HG03097 (cell line): ENCODE results near the gene OLA1.

Experiments
- ATAC-seq: cut with Tn5 transposase; IDR thresholded peaks from one replicate; pipeline ENCODE4 v1.9.1; 2021; ENCODE audit not compliant: unreplicated experiment, low FRiP score

OLA1 gene

DNA sequence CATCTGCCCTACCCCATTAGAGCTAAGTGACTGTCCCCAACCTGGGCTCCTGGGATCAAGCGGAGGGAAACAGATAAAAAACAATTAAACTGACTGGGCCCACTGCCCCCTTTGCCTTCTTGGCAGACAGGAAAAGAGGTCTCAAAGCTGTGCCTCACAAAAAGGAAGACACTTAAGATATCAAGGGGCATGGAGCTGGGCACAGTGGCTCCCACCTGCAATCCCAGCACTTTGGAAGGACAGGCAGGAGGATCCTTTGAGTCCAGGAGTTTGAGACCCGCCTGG, 208.0 kb downstream of the OLA1 start:
- no peak for ATAC-seq

- peak; percentile 86 for ATAC-seq
Measured at GRCh38 chr2:174039551-174040416, 208.5 kb downstream of the OLA1 start.

GRCh38 chr2:174038462-174038861, 209.9 kb downstream of the OLA1 start:
- ATAC-seq: no peak

- ATAC-seq: no peak
Measured at GRCh38 chr2:174036825-174037224, 211.5 kb downstream of the OLA1 start.

GRCh38 chr2:174035981-174036742, 212.2 kb downstream of the OLA1 start:
- ATAC-seq: no peak

DNA sequence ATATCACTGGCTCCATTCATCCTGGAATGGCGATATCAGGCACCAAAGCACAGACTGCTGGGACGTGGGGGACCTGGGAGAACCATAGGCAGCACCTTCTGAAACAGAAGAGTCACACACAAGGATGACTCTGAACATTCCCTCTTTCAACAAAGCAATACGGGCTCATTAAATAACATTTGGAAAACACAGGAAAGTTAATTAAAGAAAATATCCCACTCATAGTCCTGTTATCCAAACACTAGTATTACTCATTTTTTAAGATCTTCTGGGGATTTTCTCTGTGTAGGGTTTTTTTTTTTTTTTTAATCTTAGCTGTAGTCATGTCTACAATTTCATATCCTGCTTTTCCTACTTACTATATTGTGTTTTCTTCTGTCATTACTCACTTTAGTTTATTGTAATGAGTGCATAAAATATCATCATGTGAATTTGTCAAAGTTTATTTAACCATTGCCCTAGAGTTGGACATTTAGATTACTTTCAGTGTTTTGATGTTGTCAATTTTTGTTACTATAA, 213.2 kb downstream of the OLA1 start:
- no peak for ATAC-seq

DNA sequence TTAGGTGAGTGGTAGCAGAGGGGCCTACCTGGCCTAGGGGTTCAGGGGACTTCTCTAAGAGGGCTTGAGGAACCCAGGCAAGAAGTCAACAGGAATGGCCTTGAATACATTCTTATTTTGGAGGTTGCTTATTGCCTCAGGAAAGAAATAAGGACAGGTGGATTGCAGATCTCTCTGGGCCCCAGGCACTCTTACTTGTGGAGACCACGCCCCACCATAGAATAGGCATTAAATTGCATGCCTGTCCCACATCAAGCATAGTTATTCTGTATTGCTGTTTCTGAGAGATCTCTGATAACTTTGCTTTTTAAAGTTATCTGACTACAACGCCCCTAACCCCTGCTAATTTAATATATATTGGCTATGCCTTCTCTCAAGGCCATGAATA, 215.2 kb downstream of the OLA1 start:
- no peak for ATAC-seq

DNA sequence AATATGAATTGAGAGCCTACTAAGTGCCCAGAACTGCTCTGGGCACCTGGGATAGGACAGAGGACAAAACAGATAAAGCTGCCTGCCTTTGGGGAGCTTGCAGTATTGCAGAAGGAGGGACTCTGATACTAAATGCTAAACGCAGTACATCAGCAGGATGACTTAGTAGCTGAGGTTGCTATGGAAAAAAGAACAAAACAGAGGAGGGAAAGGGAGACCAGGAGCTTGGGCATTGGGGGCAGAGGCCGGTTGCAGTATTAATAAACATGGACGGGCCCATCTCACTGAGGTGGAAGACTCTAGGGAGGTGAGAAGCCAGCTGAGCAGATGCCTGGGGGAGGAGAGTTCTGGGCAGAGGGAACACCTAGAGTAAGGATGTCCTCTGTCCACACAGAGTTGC, 217.1 kb downstream of the OLA1 start:
- no peak for ATAC-seq

DNA sequence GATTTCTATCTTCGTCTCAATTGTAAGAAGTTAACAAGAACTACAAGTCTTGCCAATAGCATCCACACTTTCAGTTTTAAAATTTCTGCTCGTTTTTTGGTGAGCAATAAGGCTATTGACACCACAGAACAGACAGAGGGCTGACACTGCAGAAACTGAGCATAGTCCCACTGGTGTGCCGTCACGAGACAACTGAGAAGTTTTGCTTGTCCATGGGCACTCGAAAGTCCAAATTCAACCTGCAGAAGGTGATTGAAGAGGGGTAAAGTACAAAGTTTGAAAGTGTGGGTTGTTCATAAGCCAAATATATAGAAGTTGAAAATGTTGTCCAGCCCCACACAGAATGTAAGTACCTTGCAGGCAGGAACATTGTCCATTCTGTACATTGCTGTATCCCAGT, 219.4 kb downstream of the OLA1 start:
- ATAC-seq: no peak

- no peak for ATAC-seq
Measured at GRCh38 chr2:174027956-174028355, 220.4 kb downstream of the OLA1 start.

DNA sequence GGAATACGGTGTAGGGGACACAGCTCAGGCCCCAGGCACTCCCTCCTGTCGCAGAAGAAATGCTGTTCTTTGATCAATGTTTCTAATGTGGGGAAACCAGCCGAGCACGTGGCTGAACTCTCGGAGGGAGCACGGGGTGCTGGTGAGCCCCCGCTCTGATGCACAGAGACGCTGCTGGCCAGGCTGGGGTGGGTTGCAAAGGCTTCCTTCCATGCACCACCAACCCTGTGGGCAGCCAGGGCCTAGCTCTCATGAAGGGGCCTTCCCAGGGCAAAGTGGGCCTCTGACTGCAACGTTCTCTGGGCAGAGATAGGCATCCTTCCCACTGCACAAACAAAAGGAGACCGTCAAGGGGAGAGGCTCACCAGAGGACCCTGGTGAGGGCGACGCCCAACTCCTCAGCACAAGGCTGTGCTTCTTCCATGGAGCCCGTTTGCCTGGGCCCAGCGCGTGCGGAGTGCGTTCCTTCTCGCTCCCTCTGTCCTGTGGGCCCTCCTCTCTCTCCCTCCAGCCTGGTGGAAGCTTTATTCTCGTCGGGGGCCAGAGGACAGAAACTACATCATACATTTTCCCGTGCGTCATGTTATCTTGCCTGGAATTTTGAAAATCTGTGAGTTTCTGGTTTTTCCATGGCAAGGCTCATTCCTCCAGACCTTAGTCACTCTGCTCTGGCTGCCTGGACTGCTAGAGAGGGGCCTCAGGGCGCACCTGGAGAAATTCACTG, 222.0 kb downstream of the OLA1 start:
- ATAC-seq: no peak

DNA sequence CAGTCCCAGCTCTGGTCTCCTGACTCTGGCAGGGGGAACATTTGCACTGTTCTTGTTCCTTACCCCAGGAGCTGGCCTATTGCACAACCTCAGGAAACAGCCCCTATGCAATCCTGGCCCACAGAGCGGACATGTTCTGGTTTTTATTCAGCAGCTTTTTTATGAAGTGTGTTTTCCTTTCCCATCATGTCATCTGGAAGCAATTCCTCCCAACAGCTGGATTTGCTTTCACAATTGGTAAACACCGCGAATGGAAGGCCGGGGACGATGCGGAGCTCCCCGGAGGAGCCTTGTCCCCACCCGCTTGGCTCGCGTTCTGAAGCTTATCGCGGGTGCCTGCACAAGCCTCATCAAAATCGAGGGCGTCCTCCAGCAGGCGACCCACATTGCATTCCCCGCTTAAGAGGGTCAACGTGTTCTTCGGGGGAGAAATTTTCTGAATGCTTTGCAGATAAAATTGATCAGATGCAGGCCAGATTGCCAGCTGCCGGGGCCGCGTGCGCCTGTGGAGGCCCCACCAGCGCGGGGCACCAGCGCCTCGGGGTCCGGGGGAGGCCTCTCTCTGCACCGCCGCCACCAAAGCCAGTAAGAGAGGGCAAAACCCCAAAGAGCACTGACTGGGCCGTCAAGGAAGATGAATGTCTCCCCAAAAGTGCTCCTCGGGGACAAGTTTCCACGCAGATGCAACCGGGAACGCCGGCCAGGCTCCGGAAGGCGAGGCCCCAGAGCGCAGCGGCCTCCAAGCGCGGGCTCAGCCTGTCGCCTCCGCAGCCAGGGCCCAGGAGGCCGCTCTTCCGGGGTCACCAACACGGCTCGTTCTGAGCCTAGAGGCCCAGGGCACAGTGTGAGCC, 222.8 kb downstream of the OLA1 start:
- ATAC-seq: no peak

GRCh38 chr2:174024524-174025270, 223.6 kb downstream of the OLA1 start:
- ATAC-seq: no peak

DNA sequence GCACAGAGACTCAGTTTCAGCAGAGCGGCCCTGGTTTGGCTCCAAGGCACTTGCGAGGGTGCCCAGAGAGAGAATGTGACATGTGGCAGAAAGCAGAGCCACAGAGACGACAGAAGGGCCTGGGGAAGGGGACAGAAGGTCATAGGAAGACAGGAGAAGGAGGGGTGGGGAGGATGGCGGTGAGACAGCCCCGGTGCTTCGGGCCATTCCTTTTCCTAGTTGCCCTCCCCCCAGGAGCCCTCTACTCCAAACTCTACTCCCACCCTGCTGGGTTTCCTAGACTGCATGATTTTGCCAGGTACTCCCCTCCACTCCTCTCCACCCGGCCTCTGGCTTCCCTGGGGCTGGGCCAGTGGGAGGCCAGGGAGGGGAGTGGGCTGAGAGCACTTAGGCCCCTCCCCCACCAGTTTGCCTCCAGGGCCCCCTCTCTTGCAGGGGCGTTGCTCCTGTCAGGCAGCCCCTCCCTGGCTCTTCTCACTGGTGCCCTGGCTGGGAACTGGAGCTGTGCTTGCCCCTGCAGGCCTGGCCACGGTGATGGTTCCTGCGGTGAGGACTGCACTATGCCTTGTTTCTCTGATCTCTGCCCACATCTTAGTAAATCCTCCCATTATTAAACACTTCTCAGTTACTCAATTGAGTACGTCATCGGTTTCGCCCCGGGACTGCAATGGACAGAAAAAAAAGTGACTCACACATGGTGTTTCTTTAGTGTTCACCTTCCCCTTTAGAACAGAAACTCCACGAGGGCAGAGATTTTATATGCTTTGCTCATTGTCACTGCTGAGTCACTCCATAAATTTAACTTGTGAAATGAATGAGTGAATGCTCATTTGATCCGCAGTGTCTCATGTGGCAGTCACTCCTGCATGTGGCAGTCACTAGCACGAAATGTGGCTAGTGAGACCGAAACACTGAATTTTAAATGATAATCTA, 224.5 kb downstream of the OLA1 start:
- ATAC-seq: no peak
